ENCODE measurements around the gene LETMD1.

Gene LETMD1

DNA sequence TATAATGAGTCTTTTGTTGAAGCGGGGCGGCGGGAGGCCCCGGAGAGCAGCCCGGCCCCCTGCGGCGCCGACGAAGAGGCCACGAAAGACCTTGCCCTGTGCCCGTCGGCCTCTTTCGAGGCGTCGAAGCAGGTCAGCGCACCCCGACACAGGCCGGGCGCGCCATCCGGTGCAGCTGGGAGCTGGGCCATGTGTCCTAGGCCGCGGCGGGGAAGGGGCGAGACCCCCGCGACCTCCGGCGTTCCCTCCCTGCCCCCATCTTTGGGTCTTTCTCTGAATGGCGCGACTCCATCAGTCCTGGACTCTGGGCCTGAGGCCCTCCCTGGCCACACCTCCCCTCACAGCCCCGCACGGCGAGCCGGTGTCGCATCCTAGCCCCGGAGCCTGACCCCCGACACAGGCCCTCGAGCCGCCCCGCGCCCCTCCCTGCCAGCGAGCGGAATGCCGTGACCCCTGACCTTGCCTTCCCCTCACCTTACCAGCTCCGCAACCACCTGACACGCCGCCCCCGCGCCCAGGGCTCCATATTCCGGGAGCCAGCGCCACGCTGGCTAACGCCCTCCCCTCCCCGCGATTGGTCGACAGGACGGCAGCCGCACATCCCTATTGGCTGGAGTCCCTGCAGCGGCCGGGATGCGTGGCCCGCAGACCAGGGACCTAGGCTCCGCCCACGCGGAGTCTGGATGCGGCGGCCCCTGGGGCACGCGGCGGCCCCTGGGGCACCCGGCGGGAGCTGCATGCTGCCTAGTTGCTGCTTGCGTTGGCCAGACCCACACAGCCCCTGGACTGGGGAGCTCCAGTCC, 22.1 kb upstream of the LETMD1 start, which contains the start of gene SLC11A2:
SLC11A2 (minus strand) TSS at position 549 of the 803 bp plus-strand sequence. CDS start 15,656 bp downstream, outside the sequence.
- peak; percentile 99 for DNase-seq (ENCODE audit: low spot score)
- FAIRE-seq, result peak; percentile 48

DNA sequence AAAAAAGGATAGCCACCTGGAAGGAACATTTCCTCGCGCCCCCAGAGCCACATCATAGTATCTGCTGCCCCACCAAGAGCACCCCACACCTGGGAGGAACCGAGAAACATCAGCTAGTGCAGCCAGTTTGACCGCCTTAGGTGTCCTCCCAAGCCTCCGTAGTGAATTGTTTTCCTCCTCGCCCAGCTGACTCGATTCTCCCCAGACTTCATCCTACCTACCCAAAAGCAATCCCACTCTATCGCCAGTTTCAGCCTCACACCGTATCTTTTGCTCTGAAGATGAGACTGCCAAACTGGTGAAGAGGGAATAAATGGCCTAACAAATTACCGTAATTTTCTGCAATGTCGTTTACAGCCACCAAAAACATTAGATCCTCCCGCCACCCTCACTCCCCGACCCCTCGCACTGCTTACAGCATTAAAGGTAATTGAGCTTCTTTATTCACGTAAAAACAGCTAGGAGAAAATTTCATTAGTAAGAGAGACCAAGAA, 20.7 kb upstream of the LETMD1 start:
- DNase-seq (ENCODE audit: low spot score), result no peak
- FAIRE-seq, result no peak

DNA sequence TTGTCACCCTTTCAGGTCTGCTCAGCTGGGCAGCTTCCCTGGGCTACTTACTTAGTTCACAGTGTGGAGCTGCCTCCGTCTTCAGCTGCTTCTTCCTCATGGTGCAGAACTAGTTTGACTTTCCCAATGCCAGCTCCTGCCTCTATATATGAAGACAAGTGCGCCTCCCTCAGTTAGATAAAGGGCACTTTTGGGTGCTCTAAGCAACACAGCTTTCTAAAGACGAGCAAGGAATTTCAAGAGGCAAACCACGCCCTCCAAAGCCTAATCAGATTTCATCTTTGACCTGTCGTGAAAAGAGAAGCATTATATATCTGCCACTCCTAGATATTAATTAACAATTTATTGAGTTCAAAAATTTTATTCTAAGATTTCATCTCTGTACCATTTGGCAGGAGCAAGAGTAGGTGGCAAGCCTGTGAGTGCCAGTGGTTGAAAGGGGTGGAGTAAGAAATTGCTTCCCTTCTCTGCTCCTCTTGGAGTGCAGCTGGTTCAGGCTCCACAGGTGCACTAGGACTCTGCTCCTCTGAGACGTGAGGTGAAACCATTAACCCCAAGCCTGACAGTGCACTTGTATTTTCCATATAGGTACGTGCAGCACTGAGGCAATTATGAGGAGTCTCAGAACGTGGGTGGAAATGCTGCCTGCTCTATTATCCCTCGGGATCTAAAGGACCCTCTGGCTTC, 19.9 kb upstream of the LETMD1 start:
- DNase-seq (ENCODE audit: low spot score), result peak; percentile 31
- no peak for FAIRE-seq

DNA sequence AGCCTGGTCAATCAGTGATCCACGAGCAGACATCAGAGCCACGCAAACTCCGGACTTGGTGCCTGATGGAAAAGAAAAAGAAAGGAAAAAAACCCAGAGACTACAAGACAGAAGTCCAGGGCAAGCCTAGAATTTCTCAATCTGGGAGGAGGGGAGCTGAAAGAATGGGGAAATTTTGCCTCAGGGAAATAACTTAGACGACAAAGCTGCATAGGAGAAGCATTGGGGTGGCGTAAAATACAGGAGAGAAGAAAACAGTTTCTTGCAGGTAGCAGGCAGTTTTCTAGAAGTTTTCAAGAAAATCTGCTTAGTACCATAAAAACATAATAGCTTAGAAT, 19.3 kb upstream of the LETMD1 start:
- DNase-seq (ENCODE audit: low spot score) (no peak), FAIRE-seq (no peak)

DNA sequence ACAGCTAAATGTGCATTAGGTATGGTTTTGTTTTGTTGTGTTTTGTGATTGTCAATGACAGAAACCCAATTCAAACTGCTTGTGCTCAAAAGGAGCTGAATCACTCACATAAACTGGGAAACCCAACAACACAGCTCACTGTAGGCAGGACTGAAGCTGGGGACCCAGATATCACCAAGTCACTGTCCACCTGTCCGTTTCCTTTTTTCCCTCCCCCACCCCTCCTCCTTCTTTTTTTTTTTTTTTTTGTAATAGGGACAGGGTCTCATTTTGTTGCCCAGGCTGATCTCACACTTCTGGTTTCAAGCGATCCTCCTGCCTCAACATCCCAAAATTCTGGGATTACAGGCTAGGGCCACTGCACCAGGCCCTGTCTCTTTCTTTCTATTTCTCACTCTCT, 15.1 kb upstream of the LETMD1 start:
- no peak for FAIRE-seq
- no peak for DNase-seq (ENCODE audit: low spot score)

DNA sequence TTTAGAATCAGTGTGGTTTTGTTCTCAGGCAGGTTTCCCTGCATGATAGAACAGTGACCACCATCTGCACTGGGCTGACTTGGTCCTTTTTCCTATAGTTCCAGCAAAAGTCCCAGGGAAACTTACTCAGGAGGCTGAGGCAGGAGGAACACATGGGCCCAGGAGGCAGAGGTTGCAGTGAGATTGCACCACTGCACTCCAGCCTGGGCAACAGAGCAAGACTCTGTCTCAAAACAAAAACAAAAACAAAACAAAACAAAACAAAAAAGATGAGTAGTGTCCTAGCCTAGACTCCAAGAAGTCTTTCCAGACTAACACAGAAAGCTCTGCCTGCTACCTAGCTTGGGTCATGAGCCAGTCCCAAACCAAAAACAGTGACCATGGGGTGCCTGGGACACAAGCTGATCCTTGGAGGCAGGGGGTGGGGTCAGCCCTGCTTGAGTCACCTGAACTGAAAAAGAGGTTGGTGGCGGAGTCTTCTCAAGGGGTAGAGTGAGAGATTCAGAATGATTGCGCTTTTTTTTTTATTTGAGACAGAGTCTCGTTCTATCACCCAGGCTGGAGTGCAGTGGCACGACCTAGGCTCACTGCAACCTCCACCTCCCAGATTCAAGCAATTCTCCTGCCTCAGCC, 14.6 kb upstream of the LETMD1 start:
- FAIRE-seq, result no peak

DNA sequence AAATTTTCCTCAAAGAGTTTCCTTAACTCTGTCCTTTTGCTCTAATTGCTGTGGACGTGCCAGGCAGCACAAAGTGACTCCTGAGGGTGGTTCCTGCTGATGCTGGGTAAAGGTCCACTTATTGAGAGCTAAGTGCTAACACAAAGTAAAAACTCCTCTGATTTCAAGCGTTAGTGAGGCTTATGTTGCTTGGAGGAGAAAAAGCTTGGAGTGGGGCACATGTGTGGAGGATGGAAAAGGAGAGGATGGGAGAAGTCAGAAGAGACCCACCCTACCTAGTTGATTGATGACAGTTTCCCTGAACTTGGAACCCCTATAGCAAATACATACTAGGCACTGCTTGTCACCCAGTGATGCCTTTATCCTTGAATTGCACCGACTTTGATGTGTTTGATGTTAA, 11.8 kb upstream of the LETMD1 start:
- FAIRE-seq, result no peak

More for the DNA sequence above, 14.6 kb upstream of the LETMD1 start:
- no peak for DNase-seq (ENCODE audit: low spot score)

DNA sequence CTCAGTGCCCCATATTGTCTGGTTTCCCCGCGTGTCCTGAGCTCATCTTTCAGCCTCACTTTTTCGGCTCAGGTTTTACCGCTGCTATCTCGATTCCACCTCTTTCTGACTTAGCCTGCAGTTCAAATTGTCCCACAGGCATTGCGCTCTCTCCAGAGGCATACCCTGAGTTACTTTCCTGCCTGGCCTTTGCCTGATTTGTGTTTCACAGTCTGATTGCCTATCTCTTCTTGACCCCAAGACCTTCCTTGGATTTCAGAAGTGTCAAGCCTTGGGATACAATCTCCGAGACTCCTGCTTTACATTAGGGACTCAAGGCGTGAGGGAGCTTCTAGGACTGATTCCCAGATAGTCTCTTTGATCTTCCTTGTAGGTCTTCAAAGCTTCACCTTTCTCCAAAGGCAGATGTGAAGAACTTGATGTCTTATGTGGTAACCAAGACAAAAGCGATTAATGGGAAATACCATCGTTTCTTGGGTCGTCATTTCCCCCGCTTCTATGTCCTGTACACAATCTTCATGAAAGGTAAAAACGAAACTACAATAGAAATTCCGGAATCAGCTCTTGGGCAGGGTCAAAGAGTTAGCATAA, 629 bp downstream of the LETMD1 start:
- DNase-seq (ENCODE audit: low spot score), result no peak
- no peak for FAIRE-seq

More for the DNA sequence above, 11.8 kb upstream of the LETMD1 start:
- DNase-seq (ENCODE audit: low spot score), result no peak

DNA sequence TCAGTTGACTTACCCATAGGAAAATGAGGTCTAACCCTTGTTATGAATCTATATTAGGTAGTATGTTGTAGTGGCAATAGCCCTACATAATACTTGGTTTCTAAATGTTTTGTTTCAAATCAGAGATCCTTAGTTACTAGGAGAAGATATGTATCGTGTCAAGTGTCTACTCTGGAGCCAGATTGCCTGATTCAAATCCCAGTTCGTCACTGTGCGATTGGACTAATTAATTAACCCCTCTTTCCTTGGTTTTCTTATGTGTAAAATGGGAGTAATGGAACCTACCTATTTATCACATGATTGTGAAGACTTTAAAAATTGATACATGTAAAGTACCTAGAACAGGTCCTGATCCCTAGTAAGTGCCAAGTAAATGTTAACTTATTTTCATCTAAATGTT, 1.4 kb downstream of the LETMD1 start:
- no peak for FAIRE-seq
- no peak for DNase-seq (ENCODE audit: low spot score)

GRCh38 chr12:51051787-51052186, 3.7 kb downstream of the LETMD1 start:
- FAIRE-seq, result no peak
- DNase-seq (ENCODE audit: low spot score), result no peak

- FAIRE-seq (no peak), DNase-seq (ENCODE audit: low spot score) (no peak)
Observed at GRCh38 chr12:51055060-51055459, 6.9 kb downstream of the LETMD1 start.

DNA sequence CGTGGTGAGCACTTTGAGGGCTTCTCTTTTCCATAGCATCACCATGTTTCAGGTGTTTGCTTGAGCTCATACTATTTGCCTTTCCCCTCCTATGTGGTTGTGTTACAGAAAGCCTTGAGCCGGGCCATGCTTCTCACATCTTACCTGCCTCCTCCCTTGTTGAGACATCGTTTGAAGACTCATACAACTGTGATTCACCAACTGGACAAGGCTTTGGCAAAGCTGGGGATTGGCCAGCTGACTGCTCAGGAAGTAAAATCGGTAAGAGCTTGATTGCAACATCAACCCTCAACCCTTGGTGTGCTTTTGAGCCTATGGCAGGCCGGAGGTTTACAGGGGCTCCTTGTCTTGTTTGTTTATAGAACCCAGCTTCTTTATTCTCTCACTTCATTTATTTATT, 8.1 kb downstream of the LETMD1 start:
- DNase-seq (ENCODE audit: low spot score) (no peak), FAIRE-seq (no peak)

GRCh38 chr12:51059086-51059485, 11.0 kb downstream of the LETMD1 start:
- DNase-seq (ENCODE audit: low spot score) (no peak), FAIRE-seq (no peak)

DNA sequence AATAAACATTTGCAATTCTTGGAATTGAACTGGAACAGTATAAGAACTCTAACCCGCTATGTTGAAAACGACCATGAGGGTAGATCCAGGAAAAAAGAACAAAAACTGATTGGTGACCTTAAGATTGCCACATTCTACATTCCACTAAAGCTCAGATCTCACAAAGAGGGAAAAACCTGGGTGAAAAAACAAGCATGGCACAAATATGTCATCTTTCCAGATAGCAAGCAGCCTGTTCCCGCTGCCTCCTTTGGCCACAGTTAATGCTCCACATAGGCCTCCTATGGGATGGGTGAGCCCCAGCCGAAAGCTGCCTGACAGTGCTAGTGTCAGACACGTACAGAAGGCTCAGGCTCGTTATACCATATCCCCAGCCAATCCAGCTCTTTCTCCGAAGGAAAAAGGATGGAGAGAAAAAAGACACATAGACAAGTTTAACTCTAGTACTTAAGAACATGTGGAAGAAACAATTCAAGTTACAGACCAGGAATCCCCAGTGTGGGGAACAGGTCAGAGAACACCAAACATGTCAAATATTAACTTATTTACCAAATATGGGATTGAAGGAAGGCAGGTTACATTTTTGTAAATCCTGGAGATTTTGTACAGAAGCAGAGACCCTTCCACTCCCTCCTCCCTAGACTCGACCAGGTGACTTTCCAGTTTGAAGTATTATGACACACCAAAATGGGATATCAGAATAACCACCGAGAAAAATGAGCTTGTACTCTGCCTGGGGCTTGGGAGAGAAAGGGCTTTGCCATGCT, 14.7 kb downstream of the LETMD1 start:
- FAIRE-seq (no peak), DNase-seq (ENCODE audit: low spot score) (no peak)

GRCh38 chr12:51065530-51065929, 17.4 kb downstream of the LETMD1 start:
- DNase-seq (ENCODE audit: low spot score) (no peak), FAIRE-seq (no peak)

DNA sequence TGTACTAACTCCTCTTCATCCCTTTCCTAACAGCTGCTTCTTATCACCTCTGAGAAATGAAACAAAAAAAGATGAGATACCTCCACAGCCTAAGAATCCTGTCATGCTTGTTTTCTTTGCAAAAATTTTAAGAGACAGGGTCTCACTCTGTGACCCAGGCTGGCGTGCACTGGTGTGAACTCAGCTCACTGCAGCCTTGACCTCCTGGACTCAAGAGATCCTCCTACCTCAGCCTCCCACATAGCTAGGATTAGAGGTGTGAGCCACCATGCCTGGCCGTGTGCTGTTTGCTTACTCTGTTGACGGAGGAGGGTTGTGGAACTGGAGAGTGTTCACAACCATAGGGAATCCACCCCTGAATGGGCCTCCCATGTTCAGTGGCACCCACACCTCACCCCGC, 19.1 kb downstream of the LETMD1 start:
- no peak for FAIRE-seq
- DNase-seq (ENCODE audit: low spot score), result no peak

DNA sequence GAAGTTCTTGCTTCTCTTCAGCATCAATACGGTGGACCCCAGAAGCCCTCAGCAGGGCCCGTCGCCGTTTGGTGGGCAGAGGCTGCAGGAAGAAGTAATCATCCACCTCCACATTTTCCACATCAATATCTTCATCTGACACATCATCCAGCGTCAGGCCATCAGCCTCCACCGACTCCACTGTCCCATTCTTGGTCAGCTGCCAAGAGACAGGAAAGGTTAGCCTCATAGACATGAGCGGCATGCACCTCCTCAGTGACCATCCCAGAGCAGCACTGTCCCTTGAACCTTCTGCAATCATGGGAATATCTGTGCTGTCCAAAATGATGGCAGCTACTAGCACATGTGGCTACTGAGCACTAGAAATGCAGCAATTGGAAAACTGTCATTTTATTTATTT, 19.6 kb downstream of the LETMD1 start:
- FAIRE-seq (no peak), DNase-seq (ENCODE audit: low spot score) (no peak)

DNA sequence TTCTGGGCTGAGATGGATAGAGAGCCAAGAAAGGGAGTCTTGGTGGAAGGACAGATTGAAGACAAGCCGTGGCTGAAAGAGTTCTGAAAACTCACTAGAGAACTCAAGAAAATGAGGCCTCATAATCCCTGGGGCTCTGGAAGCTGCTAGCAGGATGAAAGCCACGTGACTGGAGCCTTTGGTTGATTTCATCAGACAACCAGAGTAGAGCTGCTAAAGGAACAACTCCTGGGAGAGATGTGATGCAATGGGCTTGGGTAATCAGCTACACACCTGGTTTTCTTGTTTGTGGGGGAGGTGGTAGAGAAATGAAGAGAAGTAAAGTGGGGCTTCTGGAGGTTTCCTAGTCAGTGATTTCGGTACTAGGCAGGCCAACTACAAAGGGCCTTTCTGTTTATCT, 21.9 kb downstream of the LETMD1 start:
- no peak for FAIRE-seq

GRCh38 chr12:51071663-51072062, 23.5 kb downstream of the LETMD1 start:
- FAIRE-seq (no peak), DNase-seq (ENCODE audit: low spot score) (no peak)

More for the DNA sequence above, 21.9 kb downstream of the LETMD1 start:
- DNase-seq (ENCODE audit: low spot score), result no peak

DNA sequence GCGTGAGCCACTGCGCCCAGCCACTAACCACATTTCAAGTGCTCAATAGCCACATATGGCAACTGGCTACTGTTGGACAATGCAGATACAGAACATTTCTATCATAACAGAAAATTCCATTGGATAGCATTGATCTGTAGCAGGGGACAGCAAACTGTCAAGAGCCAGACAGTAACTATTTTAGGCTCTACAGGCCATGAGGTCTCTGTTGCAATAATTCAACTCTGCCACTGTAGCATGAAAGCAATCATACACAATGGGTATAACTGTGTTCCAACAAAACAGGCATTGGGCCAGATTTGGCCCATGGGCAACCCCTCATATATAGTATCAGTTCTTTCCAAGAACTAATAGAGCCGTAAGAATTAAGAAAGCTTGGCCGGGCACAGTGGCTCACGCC, 27.3 kb downstream of the LETMD1 start:
- DNase-seq (ENCODE audit: low spot score) (no peak), FAIRE-seq (no peak)
